OCI-LY1 (cell line): ENCODE results near the gene DIRAS2.

Experiments used
- EZH2 ChIP-seq: fragments of 200-600 bp; sonication (generic), shearing (Covaris generic); IDR thresholded peaks from 2 replicates; pipeline ENCODE4 v1.8.0; 2017; ENCODE audit warnings: borderline replicate concordance, mixed run types, mild to moderate bottlenecking, antibody characterized with exemption, low read length, moderate library complexity, mixed read lengths
- TF ChIP-seq, protein P1 (sequence below): fragments of 200-600 bp; sonication (generic), shearing (Covaris generic); IDR thresholded peaks from 2 replicates; pipeline ENCODE4 v1.5.1; 2017; ENCODE audit warnings: mild to moderate bottlenecking, antibody characterized with exemption, low read length, moderate library complexity, mixed read lengths

DNA sequence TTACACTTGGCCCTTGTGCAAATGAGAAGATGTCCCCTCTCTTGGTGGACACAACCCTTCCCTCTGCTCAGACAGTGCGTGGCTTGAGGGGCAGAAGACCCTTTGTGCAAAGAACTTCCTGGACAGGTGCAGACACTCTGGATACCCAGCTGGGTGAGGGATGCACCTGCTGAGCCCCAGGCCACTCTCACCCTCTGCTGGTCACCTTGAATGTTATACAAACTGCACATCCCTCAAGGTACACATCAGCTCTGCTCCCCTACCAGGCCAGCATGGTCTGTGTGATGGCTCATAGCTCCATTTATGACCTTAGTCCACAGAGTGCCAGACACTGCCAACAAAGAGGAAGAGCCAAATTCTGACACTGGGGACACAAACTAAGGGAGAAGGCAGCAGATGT lies 3.1 kb upstream of the DIRAS2 start:
- TF ChIP-seq, protein P1, sequence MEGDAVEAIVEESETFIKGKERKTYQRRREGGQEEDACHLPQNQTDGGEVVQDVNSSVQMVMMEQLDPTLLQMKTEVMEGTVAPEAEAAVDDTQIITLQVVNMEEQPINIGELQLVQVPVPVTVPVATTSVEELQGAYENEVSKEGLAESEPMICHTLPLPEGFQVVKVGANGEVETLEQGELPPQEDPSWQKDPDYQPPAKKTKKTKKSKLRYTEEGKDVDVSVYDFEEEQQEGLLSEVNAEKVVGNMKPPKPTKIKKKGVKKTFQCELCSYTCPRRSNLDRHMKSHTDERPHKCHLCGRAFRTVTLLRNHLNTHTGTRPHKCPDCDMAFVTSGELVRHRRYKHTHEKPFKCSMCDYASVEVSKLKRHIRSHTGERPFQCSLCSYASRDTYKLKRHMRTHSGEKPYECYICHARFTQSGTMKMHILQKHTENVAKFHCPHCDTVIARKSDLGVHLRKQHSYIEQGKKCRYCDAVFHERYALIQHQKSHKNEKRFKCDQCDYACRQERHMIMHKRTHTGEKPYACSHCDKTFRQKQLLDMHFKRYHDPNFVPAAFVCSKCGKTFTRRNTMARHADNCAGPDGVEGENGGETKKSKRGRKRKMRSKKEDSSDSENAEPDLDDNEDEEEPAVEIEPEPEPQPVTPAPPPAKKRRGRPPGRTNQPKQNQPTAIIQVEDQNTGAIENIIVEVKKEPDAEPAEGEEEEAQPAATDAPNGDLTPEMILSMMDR = no peak
- no peak for TF ChIP-seq EZH2
